Esophagus squamous epithelium (tissue), 5 donors: Measurements from ENCODE around the gene NLN. TPM values are rescaled to one million over a fixed set of nuclear protein-coding genes. Genes with fewer than 3 reads are reported as not detected.

ENCODE experiments used
- DNase-seq: peaks from one replicate; lab custom pipeline; 2025; lab: John Stamatoyannopoulos, UW
- H3K27ac ChIP-seq, 4 donors: fragments of 200-600 bp; sonication (generic); one replicate each; pipeline ENCODE4 v1.5.1; 2016 to 2019; ENCODE audit warnings: mild to moderate bottlenecking in 1 of 4
- H3K27me3 ChIP-seq, 4 donors: fragments of 200-600 bp; sonication (generic); 1 replicate in 3 of 4; 2 replicates in 1 of 4; pipeline versions ENCODE4 v1.5.1 to v1.6.0; 2017 to 2021; ENCODE audit warnings: antibody characterized with exemption in 1 of 4
- H3K36me3 ChIP-seq, 3 donors: fragments of 200-600 bp; sonication (generic); one replicate each; pipeline ENCODE4 v1.5.1; 2016 to 2019
- H3K4me1 ChIP-seq, 3 donors: fragments of 200-600 bp; sonication (generic); one replicate each; pipeline ENCODE4 v1.5.1; 2017 to 2019
- H3K4me3 ChIP-seq, 4 donors: fragments of 200-600 bp; sonication (generic); 1 replicate in 3 of 4; 2 replicates in 1 of 4; pipeline ENCODE4 v1.5.1; 2016 to 2019; ENCODE audit warnings: mild to moderate bottlenecking in 2 of 4, moderate library complexity in 1 of 4
- H3K9me3 ChIP-seq, 3 donors: fragments of 200-600 bp; sonication (generic); one replicate each; pipeline ENCODE4 v1.5.1; 2016 to 2019
- POLR2A ChIP-seq, 4 donors: fragments of 450-650 bp; IDR thresholded peaks; one replicate each; pipeline ENCODE4 v1.6.1; 2017; ENCODE audit warnings: antibody characterized with exemption in 4 of 4, mild to moderate bottlenecking in 4 of 4, moderate library complexity in 3 of 4
- WGBS, 2 donors: methylation state at CpG; one replicate each; pipeline ENCODE4 v1.1.5; 2018; 5-methylcytosine and 5-hydroxymethylcytosine counted together
- intact Hi-C: fragments of 100-400 bp; cut with DNase I; formaldehyde crosslinking; loops from one replicate; pipeline ENCODE4 v1.15.0; 2022
- total RNA-seq, 4 donors: library from RNA; depleted of rRNA; stranded (reverse); fragments of >200 nt; gene quantifications; one replicate each; pipeline ENCODE4 v1.1.0, GENCODE V29; 2016
- TF ChIP-seq, protein P1 (sequence below), 6 experiments: fragments of 450-650 bp in 4 of 6; fragments of 200-600 bp in 2 of 6; sonication (generic) in 2 of 6; IDR thresholded peaks; one replicate each; pipeline ENCODE4 v1.5.1; 2016 to 2019; ENCODE audit warnings: antibody characterized with exemption in 6 of 6, mild to moderate bottlenecking in 4 of 6, moderate library complexity in 4 of 6
- donor health status: DM: yes; HTN: yes; CAD: no.

NLN gene
- total RNA-seq, 4 donors from 2014 or later, result 4.9 to 22.1 (median 19.2) TPM

- Histone ChIP-seq H3K4me3 (no peak overlapping the region), H3K4me1 (peaks cover 0 to 22% (median 2%) of the 10 kb centered on the region in 3 donors), H3K9me3 (no peaks in the 10 kb centered on the region), H3K27me3 (no peaks in the 10 kb centered on the region), H3K36me3 (peaks cover 0 to 43% (median 0%) of the 10 kb centered on the region in 3 donors), H3K27ac (peak overlapping the region in 3 of 4 donors; percentile 50 to 68 (median 59))
- no peak for DNase-seq
- intact Hi-C loops, result no loop called here
- TF ChIP-seq, protein P1, sequence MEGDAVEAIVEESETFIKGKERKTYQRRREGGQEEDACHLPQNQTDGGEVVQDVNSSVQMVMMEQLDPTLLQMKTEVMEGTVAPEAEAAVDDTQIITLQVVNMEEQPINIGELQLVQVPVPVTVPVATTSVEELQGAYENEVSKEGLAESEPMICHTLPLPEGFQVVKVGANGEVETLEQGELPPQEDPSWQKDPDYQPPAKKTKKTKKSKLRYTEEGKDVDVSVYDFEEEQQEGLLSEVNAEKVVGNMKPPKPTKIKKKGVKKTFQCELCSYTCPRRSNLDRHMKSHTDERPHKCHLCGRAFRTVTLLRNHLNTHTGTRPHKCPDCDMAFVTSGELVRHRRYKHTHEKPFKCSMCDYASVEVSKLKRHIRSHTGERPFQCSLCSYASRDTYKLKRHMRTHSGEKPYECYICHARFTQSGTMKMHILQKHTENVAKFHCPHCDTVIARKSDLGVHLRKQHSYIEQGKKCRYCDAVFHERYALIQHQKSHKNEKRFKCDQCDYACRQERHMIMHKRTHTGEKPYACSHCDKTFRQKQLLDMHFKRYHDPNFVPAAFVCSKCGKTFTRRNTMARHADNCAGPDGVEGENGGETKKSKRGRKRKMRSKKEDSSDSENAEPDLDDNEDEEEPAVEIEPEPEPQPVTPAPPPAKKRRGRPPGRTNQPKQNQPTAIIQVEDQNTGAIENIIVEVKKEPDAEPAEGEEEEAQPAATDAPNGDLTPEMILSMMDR (IDR thresholded peaks at IDR 0.05), result no peak
- TF ChIP-seq POLR2A (IDR thresholded peaks at IDR 0.05), result no peak
- 82 to 85% methylated on average over 3 of the region's 3 CpGs for WGBS, 2 donors
Measured at GRCh38 chr5:65811004-65811403, 89.0 kb downstream of the NLN start.

- Histone ChIP-seq H3K4me1 (peaks cover 0 to 22% (median 2%) of the 10 kb centered on the region in 3 donors), H3K27ac (peak overlapping the region in 1 of 4 donors; percentile 36), H3K9me3 (no peaks in the 10 kb centered on the region), H3K36me3 (peaks cover 0 to 50% (median 0%) of the 10 kb centered on the region in 3 donors), H3K27me3 (no peaks in the 10 kb centered on the region), H3K4me3 (no peak overlapping the region)
- WGBS, 2 donors, result 74 to 87% methylated on average over 3 of the region's 3 CpGs
- intact Hi-C loops, result no loop called here
- no peak for DNase-seq
- TF ChIP-seq, protein P1 (IDR thresholded peaks at IDR 0.05), result no peak
- no peak for TF ChIP-seq POLR2A (IDR thresholded peaks at IDR 0.05)
Measured at GRCh38 chr5:65811885-65812284, 89.9 kb downstream of the NLN start.

DNA sequence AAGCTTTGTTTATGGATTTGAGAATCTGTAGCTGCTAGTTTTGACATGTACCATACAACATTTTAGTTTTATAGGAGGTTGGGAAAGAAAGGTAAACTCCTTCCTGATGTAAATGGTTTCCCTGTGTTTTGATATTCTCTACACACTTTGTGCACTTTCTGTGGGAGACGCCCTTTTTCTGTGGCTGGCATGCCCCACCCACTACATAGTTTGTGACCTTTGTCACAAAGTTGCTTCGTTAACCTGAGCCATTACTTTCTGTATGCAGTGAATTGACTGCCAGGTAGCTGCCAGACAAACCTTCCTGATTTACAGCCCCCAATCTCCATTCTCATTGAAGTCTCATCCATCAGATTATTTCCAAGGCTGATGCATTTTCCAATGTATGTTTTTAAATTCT lies 90.6 kb downstream of the NLN start:
- Histone ChIP-seq H3K27ac (peak overlapping the region in 2 of 4 donors; percentile 1 to 36), H3K27me3 (no peaks in the 10 kb centered on the region), H3K4me1 (peaks cover 0 to 22% (median 2%) of the 10 kb centered on the region in 3 donors), H3K36me3 (peaks cover 0 to 50% (median 0%) of the 10 kb centered on the region in 3 donors), H3K4me3 (no peak overlapping the region), H3K9me3 (no peaks in the 10 kb centered on the region)
- TF ChIP-seq POLR2A (IDR thresholded peaks at IDR 0.05), result no peak
- TF ChIP-seq, protein P1 (IDR thresholded peaks at IDR 0.05), result no peak
- 66 to 74% methylated on average over 2 of the region's 2 CpGs for WGBS, 2 donors
- intact Hi-C loops, result no loop called here
- DNase-seq, result no peak

DNA sequence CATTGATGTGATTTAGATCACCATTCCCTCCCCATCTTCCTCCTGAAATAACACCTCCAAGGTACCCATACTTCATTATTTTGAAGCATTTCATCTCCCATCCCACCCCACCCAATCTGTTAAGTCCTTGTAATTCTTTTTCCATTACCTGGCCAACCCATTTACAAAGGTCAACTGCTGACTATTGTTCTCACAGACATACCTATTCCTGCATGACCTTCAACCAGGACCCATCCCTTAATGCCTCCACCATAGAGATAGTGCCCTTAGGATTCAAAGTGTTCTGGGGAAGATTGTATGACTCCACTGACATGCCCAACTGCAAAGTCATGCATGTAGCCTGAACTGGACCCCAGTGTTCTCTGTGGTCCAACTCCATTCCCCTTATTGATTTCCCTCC lies 91.2 kb downstream of the NLN start:
- intact Hi-C loops, result no loop called here
- no peak for DNase-seq
- Histone ChIP-seq H3K9me3 (no peaks in the 10 kb centered on the region), H3K27ac (no peak overlapping the region), H3K36me3 (peaks cover 0 to 50% (median 0%) of the 10 kb centered on the region in 3 donors), H3K27me3 (no peaks in the 10 kb centered on the region), H3K4me3 (no peak overlapping the region), H3K4me1 (peaks cover 0 to 22% (median 2%) of the 10 kb centered on the region in 3 donors)
- TF ChIP-seq, protein P1 (IDR thresholded peaks at IDR 0.05), result no peak
- no peak for TF ChIP-seq POLR2A (IDR thresholded peaks at IDR 0.05)

DNA sequence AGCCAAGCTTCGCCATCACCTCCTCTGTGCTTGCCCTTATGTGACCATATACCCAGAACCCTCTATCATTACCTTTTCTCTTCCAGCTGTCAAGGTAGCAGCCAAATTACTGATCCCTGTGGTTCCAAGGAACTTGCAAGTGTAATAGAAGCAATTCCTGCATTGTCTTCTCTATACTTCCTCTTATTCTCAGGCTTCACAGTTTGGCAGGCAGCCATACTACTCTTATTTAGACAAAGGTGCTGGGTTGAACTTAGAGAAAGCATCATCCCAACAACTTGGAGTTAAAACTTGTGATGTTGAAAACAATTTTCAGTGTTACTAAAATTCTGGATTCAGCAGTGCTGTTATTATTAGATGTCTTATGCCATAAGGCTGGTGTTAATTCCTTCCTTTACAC lies 93.2 kb downstream of the NLN start:
- Histone ChIP-seq H3K4me1 (peaks cover 0 to 18% (median 2%) of the 10 kb centered on the region in 3 donors), H3K36me3 (peaks cover 0 to 46% (median 0%) of the 10 kb centered on the region in 3 donors), H3K27ac (no peak overlapping the region), H3K4me3 (no peak overlapping the region), H3K27me3 (no peaks in the 10 kb centered on the region), H3K9me3 (no peaks in the 10 kb centered on the region)
- DNase-seq, result no peak
- no peak for TF ChIP-seq POLR2A (IDR thresholded peaks at IDR 0.05)
- TF ChIP-seq, protein P1 (IDR thresholded peaks at IDR 0.05), result no peak
- 86 to 96% methylated on average over 1 of the region's 1 CpG for WGBS, 2 donors
- intact Hi-C loops, result no loop called here
